ENCODE results near the gene ROBO1. TPM values are rescaled to one million over a fixed set of nuclear protein-coding genes. Genes with fewer than 3 reads are reported as not detected.
A peak's percentile ranks its signal among the peaks of the same experiment; 100 is the strongest.
"Not testable (repeated sequence)": the region's sequence is repeated elsewhere in the genome, so short reads cannot be mapped to it uniquely, and the experiment has no call there.

Gene ROBO1
- total RNA-seq, 1 donor from 2014 or later = 71.7 TPM

DNA sequence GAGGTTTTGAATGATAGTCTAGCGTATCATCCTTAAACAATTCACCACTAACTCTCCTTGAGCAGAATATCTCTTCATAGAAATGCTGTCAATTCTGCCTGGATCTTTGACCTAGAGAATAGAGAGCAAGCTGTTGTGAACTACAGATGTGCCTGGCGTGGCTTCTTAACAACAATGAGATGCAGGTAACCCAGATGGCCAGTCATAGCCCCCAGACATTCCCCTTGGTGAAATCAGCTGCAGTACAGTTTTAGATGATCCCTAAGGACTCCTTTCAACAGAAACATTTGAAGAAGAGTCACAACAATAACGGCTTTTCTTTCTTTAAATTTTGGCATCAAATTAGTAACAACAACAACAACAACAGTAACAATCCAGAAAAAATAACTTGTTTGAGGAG is 1041.3 kb downstream of the ROBO1 start:
- H3K4me3 ChIP-seq (ENCODE audit: insufficient read depth, low read depth, low read length) = no peak overlapping the region
- Mint-ChIP-seq H3K4me1 (ENCODE audit: low read depth, unreplicated experiment) (peaks cover 23% of the 10 kb centered on the region), H3K36me3 (ENCODE audit: low read depth, unreplicated experiment) (no peaks in the 10 kb centered on the region), H3K9me3 (ENCODE audit: unreplicated experiment) (no peaks in the 10 kb centered on the region), H3K27me3 (ENCODE audit: low read depth, unreplicated experiment) (no peaks in the 10 kb centered on the region), H3K27ac (ENCODE audit: unreplicated experiment) (no peak overlapping the region), H3K4me3 (ENCODE audit: unreplicated experiment) (no peak overlapping the region)
- H2AFZ ChIP-seq (ENCODE audit: low read depth, low read length) = no peak overlapping the region
- no peaks in the 10 kb centered on the region for H4K20me1 ChIP-seq (ENCODE audit: insufficient read depth, low read length)
- no peaks in the 10 kb centered on the region for H3K79me2 ChIP-seq (ENCODE audit: insufficient read depth, low read length)
- FAIRE-seq = no peak
- no peak overlapping the region for H3K27ac ChIP-seq (ENCODE audit: low read depth, low read length)
- no peaks in the 10 kb centered on the region for H3K36me3 ChIP-seq (ENCODE audit: insufficient read depth, low read length)
- H3K9me3 ChIP-seq (ENCODE audit: insufficient read depth, low read depth, low read length) = no peaks in the 10 kb centered on the region
- no peaks in the 10 kb centered on the region for H3K27me3 ChIP-seq (ENCODE audit: insufficient read depth, low read length)
- H3K4me1 ChIP-seq (ENCODE audit: insufficient read depth, low read length) = no peaks in the 10 kb centered on the region
- no peak overlapping the region for H3K4me2 ChIP-seq (ENCODE audit: low read length)
- H3K9ac ChIP-seq (ENCODE audit: low read length) = no peak overlapping the region
- no peak for DNase-seq (ENCODE audit: low read depth)
- TF ChIP-seq, protein P1, sequence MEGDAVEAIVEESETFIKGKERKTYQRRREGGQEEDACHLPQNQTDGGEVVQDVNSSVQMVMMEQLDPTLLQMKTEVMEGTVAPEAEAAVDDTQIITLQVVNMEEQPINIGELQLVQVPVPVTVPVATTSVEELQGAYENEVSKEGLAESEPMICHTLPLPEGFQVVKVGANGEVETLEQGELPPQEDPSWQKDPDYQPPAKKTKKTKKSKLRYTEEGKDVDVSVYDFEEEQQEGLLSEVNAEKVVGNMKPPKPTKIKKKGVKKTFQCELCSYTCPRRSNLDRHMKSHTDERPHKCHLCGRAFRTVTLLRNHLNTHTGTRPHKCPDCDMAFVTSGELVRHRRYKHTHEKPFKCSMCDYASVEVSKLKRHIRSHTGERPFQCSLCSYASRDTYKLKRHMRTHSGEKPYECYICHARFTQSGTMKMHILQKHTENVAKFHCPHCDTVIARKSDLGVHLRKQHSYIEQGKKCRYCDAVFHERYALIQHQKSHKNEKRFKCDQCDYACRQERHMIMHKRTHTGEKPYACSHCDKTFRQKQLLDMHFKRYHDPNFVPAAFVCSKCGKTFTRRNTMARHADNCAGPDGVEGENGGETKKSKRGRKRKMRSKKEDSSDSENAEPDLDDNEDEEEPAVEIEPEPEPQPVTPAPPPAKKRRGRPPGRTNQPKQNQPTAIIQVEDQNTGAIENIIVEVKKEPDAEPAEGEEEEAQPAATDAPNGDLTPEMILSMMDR (IDR thresholded peaks at IDR 0.05; ENCODE audit: insufficient read depth, low read depth, low read length) = no peak
- TF ChIP-seq EZH2 (IDR thresholded peaks at IDR 0.05; ENCODE audit: insufficient read depth, low read length) = no peak

- DNase-seq (ENCODE audit: low read depth) = no peak
- H3K9me3 Mint-ChIP-seq (ENCODE audit: unreplicated experiment) = no peaks in the 10 kb centered on the region
- H3K27me3 Mint-ChIP-seq (ENCODE audit: low read depth, unreplicated experiment) = no peaks in the 10 kb centered on the region
Observed at GRCh38 chr3:78725703-78726246, 1042.0 kb downstream of the ROBO1 start.

GRCh38 chr3:78724859-78725258 is 1042.9 kb downstream of the ROBO1 start:
- peak overlapping the region; percentile 54 for H3K4me3 Mint-ChIP-seq (ENCODE audit: unreplicated experiment)
- TF ChIP-seq, protein P1 (IDR thresholded peaks at IDR 0.05; ENCODE audit: insufficient read depth, low read depth, low read length) = no peak
- no peak for TF ChIP-seq EZH2 (IDR thresholded peaks at IDR 0.05; ENCODE audit: insufficient read depth, low read length)
- no peak overlapping the region for H3K4me3 ChIP-seq (ENCODE audit: insufficient read depth, low read depth, low read length)
- no peaks in the 10 kb centered on the region for H4K20me1 ChIP-seq (ENCODE audit: insufficient read depth, low read length)
- H3K27me3 ChIP-seq (ENCODE audit: insufficient read depth, low read length) = no peaks in the 10 kb centered on the region
- H3K9ac ChIP-seq (ENCODE audit: low read length) = no peak overlapping the region
- H3K9me3 Mint-ChIP-seq (ENCODE audit: unreplicated experiment) = no peaks in the 10 kb centered on the region
- H3K27me3 Mint-ChIP-seq (ENCODE audit: low read depth, unreplicated experiment) = no peaks in the 10 kb centered on the region
- no peaks in the 10 kb centered on the region for H3K4me1 ChIP-seq (ENCODE audit: insufficient read depth, low read length)
- no peaks in the 10 kb centered on the region for H3K36me3 Mint-ChIP-seq (ENCODE audit: low read depth, unreplicated experiment)
- H3K4me2 ChIP-seq (ENCODE audit: low read length) = no peak overlapping the region
- H3K27ac ChIP-seq (ENCODE audit: low read depth, low read length) = no peak overlapping the region
- H3K27ac Mint-ChIP-seq (ENCODE audit: unreplicated experiment) = peak overlapping the region; percentile 42
- H3K36me3 ChIP-seq (ENCODE audit: insufficient read depth, low read length) = no peaks in the 10 kb centered on the region
- no peaks in the 10 kb centered on the region for H3K79me2 ChIP-seq (ENCODE audit: insufficient read depth, low read length)
- DNase-seq (ENCODE audit: low read depth) (peak; percentile 18), FAIRE-seq (no peak)
- peaks cover 22% of the 10 kb centered on the region for H3K4me1 Mint-ChIP-seq (ENCODE audit: low read depth, unreplicated experiment)
- no peak overlapping the region for H2AFZ ChIP-seq (ENCODE audit: low read depth, low read length)
- no peaks in the 10 kb centered on the region for H3K9me3 ChIP-seq (ENCODE audit: insufficient read depth, low read depth, low read length)

More at GRCh38 chr3:78725703-78726246, 1042.0 kb downstream of the ROBO1 start:
- no peak overlapping the region for H3K4me3 Mint-ChIP-seq (ENCODE audit: unreplicated experiment)
- Histone ChIP-seq H3K4me1 (ENCODE audit: insufficient read depth, low read length) (no peaks in the 10 kb centered on the region), H4K20me1 (ENCODE audit: insufficient read depth, low read length) (no peaks in the 10 kb centered on the region), H2AFZ (ENCODE audit: low read depth, low read length) (no peak overlapping the region), H3K9ac (ENCODE audit: low read length) (no peak overlapping the region), H3K4me2 (ENCODE audit: low read length) (no peak overlapping the region), H3K4me3 (ENCODE audit: insufficient read depth, low read depth, low read length) (no peak overlapping the region), H3K27me3 (ENCODE audit: insufficient read depth, low read length) (no peaks in the 10 kb centered on the region), H3K36me3 (ENCODE audit: insufficient read depth, low read length) (no peaks in the 10 kb centered on the region), H3K27ac (ENCODE audit: low read depth, low read length) (no peak overlapping the region), H3K79me2 (ENCODE audit: insufficient read depth, low read length) (no peaks in the 10 kb centered on the region), H3K9me3 (ENCODE audit: insufficient read depth, low read depth, low read length) (no peaks in the 10 kb centered on the region)
- no peak for TF ChIP-seq EZH2 (IDR thresholded peaks at IDR 0.05; ENCODE audit: insufficient read depth, low read length)
- TF ChIP-seq, protein P1 (IDR thresholded peaks at IDR 0.05; ENCODE audit: insufficient read depth, low read depth, low read length) = no peak
- no peaks in the 10 kb centered on the region for H3K36me3 Mint-ChIP-seq (ENCODE audit: low read depth, unreplicated experiment)
- H3K4me1 Mint-ChIP-seq (ENCODE audit: low read depth, unreplicated experiment) = peaks cover 23% of the 10 kb centered on the region
- no peak for FAIRE-seq
- no peak overlapping the region for H3K27ac Mint-ChIP-seq (ENCODE audit: unreplicated experiment)

GRCh38 chr3:78724364-78724763 is 1043.4 kb downstream of the ROBO1 start:
- H4K20me1 ChIP-seq (ENCODE audit: insufficient read depth, low read length); H3K36me3 Mint-ChIP-seq (ENCODE audit: low read depth, unreplicated experiment); H3K9ac ChIP-seq (ENCODE audit: low read length); H2AFZ ChIP-seq (ENCODE audit: low read depth, low read length); H3K9me3 Mint-ChIP-seq (ENCODE audit: unreplicated experiment); H3K79me2 ChIP-seq (ENCODE audit: insufficient read depth, low read length); DNase-seq (ENCODE audit: low read depth); H3K4me3 Mint-ChIP-seq (ENCODE audit: unreplicated experiment); H3K4me2 ChIP-seq (ENCODE audit: low read length); H3K4me3 ChIP-seq (ENCODE audit: insufficient read depth, low read depth, low read length); H3K27me3 ChIP-seq (ENCODE audit: insufficient read depth, low read length); H3K36me3 ChIP-seq (ENCODE audit: insufficient read depth, low read length); H3K9me3 ChIP-seq (ENCODE audit: insufficient read depth, low read depth, low read length); FAIRE-seq; H3K4me1 ChIP-seq (ENCODE audit: insufficient read depth, low read length); H3K27ac ChIP-seq (ENCODE audit: low read depth, low read length); H3K27me3 Mint-ChIP-seq (ENCODE audit: low read depth, unreplicated experiment); H3K27ac Mint-ChIP-seq (ENCODE audit: unreplicated experiment): not testable (repeated sequence)
- peaks cover 21% of the 10 kb centered on the region for H3K4me1 Mint-ChIP-seq (ENCODE audit: low read depth, unreplicated experiment)
